ENCODE results near the gene KIAA0319L. TPM values are rescaled to one million over a fixed set of nuclear protein-coding genes. Genes with fewer than 3 reads are reported as not detected.

KIAA0319L gene
- total and polyA plus RNA-seq, 2 donors (not counting 3 experiments of a cell fraction or from before 2014, with no cell fraction given): 31.4 to 43.4 TPM

DNA sequence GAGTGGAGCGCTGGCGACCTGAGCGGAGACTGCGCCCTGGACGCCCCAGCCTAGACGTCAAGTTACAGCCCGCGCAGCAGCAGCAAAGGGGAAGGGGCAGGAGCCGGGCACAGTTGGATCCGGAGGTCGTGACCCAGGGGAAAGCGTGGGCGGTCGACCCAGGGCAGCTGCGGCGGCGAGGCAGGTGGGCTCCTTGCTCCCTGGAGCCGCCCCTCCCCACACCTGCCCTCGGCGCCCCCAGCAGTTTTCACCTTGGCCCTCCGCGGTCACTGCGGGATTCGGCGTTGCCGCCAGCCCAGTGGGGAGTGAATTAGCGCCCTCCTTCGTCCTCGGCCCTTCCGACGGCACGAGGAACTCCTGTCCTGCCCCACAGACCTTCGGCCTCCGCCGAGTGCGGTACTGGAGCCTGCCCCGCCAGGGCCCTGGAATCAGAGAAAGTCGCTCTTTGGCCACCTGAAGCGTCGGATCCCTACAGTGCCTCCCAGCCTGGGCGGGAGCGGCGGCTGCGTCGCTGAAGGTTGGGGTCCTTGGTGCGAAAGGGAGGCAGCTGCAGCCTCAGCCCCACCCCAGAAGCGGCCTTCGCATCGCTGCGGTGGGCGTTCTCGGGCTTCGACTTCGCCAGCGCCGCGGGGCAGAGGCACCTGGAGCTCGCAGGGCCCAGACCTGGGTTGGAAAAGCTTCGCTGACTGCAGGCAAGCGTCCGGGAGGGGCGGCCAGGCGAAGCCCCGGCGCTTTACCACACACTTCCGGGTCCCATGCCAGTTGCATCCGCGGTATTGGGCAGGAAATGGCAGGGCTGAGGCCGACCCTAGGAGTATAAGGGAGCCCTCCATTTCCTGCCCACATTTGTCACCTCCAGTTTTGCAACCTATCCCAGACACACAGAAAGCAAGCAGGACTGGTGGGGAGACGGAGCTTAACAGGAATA lies 20.1 kb upstream of the KIAA0319L start:
- peak overlapping the region in 1 of 3 experiments; percentile 9 for H3K4me3 ChIP-seq (replicated peaks in 1 of 3; ENCODE audit: insufficient read depth in 1 of 3, low read depth in 1 of 3, low read length in 3 of 3)
- BruUV-seq (replicated peaks): no TSS peak
- no peaks in the 10 kb centered on the region for H3K79me2 ChIP-seq (ENCODE audit: control insufficient read depth, insufficient read depth, low read length)
- H3K9me1 ChIP-seq (replicated peaks; ENCODE audit: control insufficient read depth, extremely low read depth, insufficient read depth, low read length): no peaks in the 10 kb centered on the region
- POLR2A ChIA-PET: no interaction called here
- DNase-seq (ENCODE audit: low read depth, low spot score) (peak; percentile 37), FAIRE-seq (peak; percentile 65)
- no peak overlapping the region for H3K27ac ChIP-seq (ENCODE audit: insufficient read depth, low read depth, low read length)
- no peaks in the 10 kb centered on the region for H4K20me1 ChIP-seq (replicated peaks; ENCODE audit: control insufficient read depth, extremely low read depth, insufficient read depth, low read length)
- H3K9ac ChIP-seq (replicated peaks; ENCODE audit: extremely low read depth, insufficient read depth, low read length): no peak overlapping the region
- intact Hi-C loops (cut with micrococcal nuclease): no loop called here
- no peaks in the 10 kb centered on the region for H3K9me3 ChIP-seq (replicated peaks; ENCODE audit: control insufficient read depth, insufficient read depth, low read length)
- CTCF ChIA-PET: interaction anchor here (0.7 to 2.7 kb wide), 11 partner anchors 9 to 199 kb away, joined by 3 to 17 read pairs (median 4); partner anchors contain the start of gene CLSPN
- peaks cover 9% of the 10 kb centered on the region for H3K4me1 ChIP-seq (ENCODE audit: control insufficient read depth, extremely low read depth, insufficient read depth, low read length)
- H3K36me3 ChIP-seq (ENCODE audit: control insufficient read depth in 2 of 2, extremely low read depth in 1 of 2, insufficient read depth in 2 of 2, low read length in 2 of 2): no peaks in the 10 kb centered on the region
- peak overlapping the region; percentile 77 for H2AFZ ChIP-seq (ENCODE audit: low read depth, low read length)
- dilution Hi-C loops (cut with MboI; ENCODE audit: extremely low pct_ligation_motif_present, low sequenced_read_pairs): no loop called here
- peaks cover 30 to 52% of the 10 kb centered on the region in 2 experiments for H3K27me3 ChIP-seq (ENCODE audit: control insufficient read depth in 2 of 2, insufficient read depth in 2 of 2, low read length in 2 of 2)
- peak overlapping the region; percentile 50 for H3K4me2 ChIP-seq (ENCODE audit: insufficient read depth, low read length)
- TF ChIP-seq EZH2 (IDR thresholded peaks at IDR 0.05; ENCODE audit: borderline replicate concordance, low read depth, low read length, severe bottlenecking): peak; percentile 99
- TF ChIP-seq GATA2 (IDR thresholded peaks at IDR 0.05; ENCODE audit: insufficient read depth, insufficient read length, low read depth, low read length): no peak
- no peak for TF ChIP-seq FOS (IDR thresholded peaks at IDR 0.05; ENCODE audit: borderline replicate concordance, insufficient read depth, low read length)
- no peak for TF ChIP-seq CTCF (IDR thresholded peaks at IDR 0.05; ENCODE audit: extremely low read depth in 1 of 2, insufficient read depth in 1 of 2, low read depth in 1 of 2, low read length in 2 of 2)
- TF ChIP-seq POLR2A (IDR thresholded peaks at IDR 0.05; ENCODE audit: low read depth, low read length): no peak
- no peak for TF ChIP-seq JUN (IDR thresholded peaks at IDR 0.05; ENCODE audit: borderline replicate concordance, insufficient read depth, insufficient read length, low read depth)
- TF ChIP-seq MYC (IDR thresholded peaks at IDR 0.05; ENCODE audit: low read depth, low read length): no peak
- no peak for TF ChIP-seq POLR2AphosphoS5 (IDR thresholded peaks at IDR 0.05; ENCODE audit: insufficient read depth, low read depth, low read length)
- TF ChIP-seq MAX (IDR thresholded peaks at IDR 0.05; ENCODE audit: insufficient read depth, insufficient read length): no peak
